Neural cell (in vitro differentiated cells): Measurements from ENCODE around the gene TFPT. TPM values are rescaled to one million over a fixed set of nuclear protein-coding genes. Genes with fewer than 3 reads are reported as not detected.

ENCODE experiments used
- H2AFZ ChIP-seq: fragments of 200-600, 300-800 bp; sonication (generic), shearing (Covaris generic); 2 replicates; pipeline ENCODE4 v1.6.0; 2014; ENCODE audit warnings: low read depth, mild to moderate bottlenecking, antibody characterized with exemption, low read length, moderate library complexity
- H3F3A ChIP-seq: fragments of 200-600 bp; shearing (Covaris generic); 2 replicates; pipeline ENCODE4 v1.6.1; 2016; ENCODE audit warnings: mild to moderate bottlenecking, moderate library complexity, mixed read lengths, antibody characterized with exemption, low read length; ENCODE audit not compliant: insufficient read depth, poor library complexity, severe bottlenecking
- H3K27ac ChIP-seq: fragments of 200-600, 300-800 bp; sonication (generic), shearing (Covaris generic); 2 replicates; pipeline ENCODE4 v1.5.1; 2014; ENCODE audit warnings: mild to moderate bottlenecking, low read length, moderate library complexity
- H3K27me3 ChIP-seq: fragments of 300-800, 200-600 bp; sonication (generic), shearing (Covaris generic); 2 replicates; pipeline ENCODE4 v1.6.0; 2014; ENCODE audit warnings: mild to moderate bottlenecking, low read depth, low read length, moderate library complexity; ENCODE audit not compliant: insufficient read depth
- H3K36me3 ChIP-seq: fragments of 300-800, 200-600 bp; sonication (generic), shearing (Covaris generic); 2 replicates; pipeline ENCODE4 v1.5.1; 2014; ENCODE audit warnings: mild to moderate bottlenecking, antibody characterized with exemption, low read length, moderate library complexity; ENCODE audit not compliant: insufficient read depth
- H3K4me2 ChIP-seq: fragments of 300-800, 200-600 bp; sonication (generic), shearing (Covaris generic); 2 replicates; pipeline ENCODE4 v1.6.0; 2014; ENCODE audit warnings: mild to moderate bottlenecking, low read length
- H3K4me3 ChIP-seq: fragments of 300-800, 200-600 bp; sonication (generic), shearing (Covaris generic); 2 replicates; pipeline ENCODE4 v1.5.1; 2014; ENCODE audit warnings: mild to moderate bottlenecking, low read length, moderate library complexity
- H3K79me2 ChIP-seq: fragments of 200-600 bp; shearing (Covaris generic); replicated peaks from 2 replicates; pipeline ENCODE4 v1.6.0; 2014; ENCODE audit warnings: mild to moderate bottlenecking, low read length, moderate library complexity; ENCODE audit not compliant: insufficient read depth
- H3K9ac ChIP-seq: fragments of 300-800, 200-600 bp; sonication (generic), shearing (Covaris generic); 2 replicates; pipeline ENCODE4 v1.6.1; 2016; ENCODE audit warnings: mild to moderate bottlenecking, low read length, mixed read lengths
- H3K9me2 ChIP-seq: fragments of 200-600 bp; shearing (Covaris generic); 2 replicates; pipeline ENCODE4 v1.6.1; 2016; ENCODE audit warnings: mild to moderate bottlenecking, low read length, mixed read lengths; ENCODE audit not compliant: insufficient read depth
- H3K9me3 ChIP-seq: fragments of 200-600, 300-800 bp; sonication (generic), shearing (Covaris generic); 2 replicates; pipeline ENCODE4 v1.6.1; 2016; ENCODE audit warnings: mild to moderate bottlenecking, mixed run types, low read length, moderate library complexity, mixed read lengths
- H4K20me1 ChIP-seq: fragments of 200-600 bp; shearing (Covaris generic); 2 replicates; pipeline ENCODE4 v1.6.1; 2016; ENCODE audit warnings: mild to moderate bottlenecking, mixed run types; ENCODE audit not compliant: insufficient read depth
- EP300 ChIP-seq: fragments of 450-650 bp; conservative IDR thresholded peaks from 2 replicates; pipeline ENCODE4 v1.6.1; 2014; ENCODE audit warnings: antibody characterized with exemption, mild to moderate bottlenecking, moderate library complexity; ENCODE audit not compliant: poor library complexity, severe bottlenecking
- EZH2 ChIP-seq: fragments of 200-600, 300-800 bp; shearing (Covaris generic), sonication (generic); IDR thresholded peaks from 2 replicates; pipeline ENCODE4 v1.6.1; 2014; ENCODE audit warnings: antibody characterized with exemption, low read length, borderline replicate concordance, mild to moderate bottlenecking; ENCODE audit not compliant: insufficient read depth, poor library complexity, severe bottlenecking
- MXI1 ChIP-seq: fragments of 450-650 bp; conservative IDR thresholded peaks from 2 replicates; pipeline ENCODE4 v1.6.1; 2014; ENCODE audit warnings: antibody characterized with exemption, mild to moderate bottlenecking; ENCODE audit not compliant: poor library complexity, severe bottlenecking
- POLR2AphosphoS5 ChIP-seq: IDR thresholded peaks from 2 replicates; pipeline ENCODE4 v1.6.1; 2012
- RAD21 ChIP-seq: fragments of 450-650 bp; conservative IDR thresholded peaks from 2 replicates; pipeline ENCODE4 v1.6.1; 2014; ENCODE audit warnings: antibody characterized with exemption, mild to moderate bottlenecking, moderate library complexity
- SMC3 ChIP-seq: fragments of 450-650 bp; conservative IDR thresholded peaks from 2 replicates; pipeline ENCODE4 v1.6.1; 2014; ENCODE audit warnings: antibody characterized with exemption, mild to moderate bottlenecking, moderate library complexity; ENCODE audit not compliant: poor library complexity
- TAF1 ChIP-seq: IDR thresholded peaks from 2 replicates; pipeline ENCODE4 v1.6.1; 2012; ENCODE audit warnings: low read depth
- polyA plus RNA-seq: library from polyadenylated mRNA; depleted of rRNA; stranded (reverse); fragments of >200 nt; gene quantifications from 2 replicates; pipeline ENCODE4 v1.2.3, GENCODE V29; 2014
- TF ChIP-seq, protein P1 (sequence below): fragments of 450-650 bp; IDR thresholded peaks from 2 replicates; pipeline ENCODE4 v1.5.1; 2014; ENCODE audit warnings: antibody characterized with exemption, mild to moderate bottlenecking, moderate library complexity; ENCODE audit not compliant: poor library complexity, severe bottlenecking
- TF ChIP-seq, protein P2 (sequence below): IDR thresholded peaks from 2 replicates; pipeline ENCODE4 v1.6.1; 2012; ENCODE audit warnings: borderline replicate concordance

Gene TFPT
- polyA plus RNA-seq, 1 donor from 2014 or later = 24.3 TPM

DNA sequence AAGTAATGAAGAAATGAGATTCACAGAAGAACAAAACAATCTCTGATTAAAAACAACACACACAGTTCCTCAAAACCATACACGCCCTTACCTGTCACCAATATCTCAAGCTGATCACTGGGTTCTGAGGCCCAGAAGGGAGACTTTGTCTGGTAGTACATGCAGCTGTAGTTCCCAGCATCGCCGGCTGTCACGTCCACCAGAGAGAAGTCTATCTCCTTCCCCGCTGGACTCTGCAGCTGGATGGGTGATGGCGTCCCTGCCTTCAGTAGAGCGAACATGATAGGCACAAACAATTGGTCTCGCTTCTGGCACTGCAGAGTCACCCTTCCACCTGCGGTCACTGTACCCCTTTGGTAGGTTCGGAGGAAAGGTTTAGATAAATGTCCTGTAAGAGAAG lies 41.6 kb downstream of the TFPT start:
- Histone ChIP-seq H4K20me1 (no peaks in the 10 kb centered on the region), H3K9ac (no peak overlapping the region), H3K79me2 (no peaks in the 10 kb centered on the region), H3K27ac (no peak overlapping the region), H3K27me3 (no peaks in the 10 kb centered on the region), H3K4me2 (no peak overlapping the region), H3K4me3 (no peak overlapping the region), H3K36me3 (no peaks in the 10 kb centered on the region), H3K9me2 (no peaks in the 10 kb centered on the region), H2AFZ (no peak overlapping the region), H3F3A (no peaks in the 10 kb centered on the region), H3K9me3 (no peaks in the 10 kb centered on the region)
- TF ChIP-seq SMC3 (no peak), POLR2AphosphoS5 (no peak), MXI1 (no peak), TAF1 (no peak), RAD21 (no peak), EZH2 (no peak), EP300 (no peak)
- TF ChIP-seq, protein P1, sequence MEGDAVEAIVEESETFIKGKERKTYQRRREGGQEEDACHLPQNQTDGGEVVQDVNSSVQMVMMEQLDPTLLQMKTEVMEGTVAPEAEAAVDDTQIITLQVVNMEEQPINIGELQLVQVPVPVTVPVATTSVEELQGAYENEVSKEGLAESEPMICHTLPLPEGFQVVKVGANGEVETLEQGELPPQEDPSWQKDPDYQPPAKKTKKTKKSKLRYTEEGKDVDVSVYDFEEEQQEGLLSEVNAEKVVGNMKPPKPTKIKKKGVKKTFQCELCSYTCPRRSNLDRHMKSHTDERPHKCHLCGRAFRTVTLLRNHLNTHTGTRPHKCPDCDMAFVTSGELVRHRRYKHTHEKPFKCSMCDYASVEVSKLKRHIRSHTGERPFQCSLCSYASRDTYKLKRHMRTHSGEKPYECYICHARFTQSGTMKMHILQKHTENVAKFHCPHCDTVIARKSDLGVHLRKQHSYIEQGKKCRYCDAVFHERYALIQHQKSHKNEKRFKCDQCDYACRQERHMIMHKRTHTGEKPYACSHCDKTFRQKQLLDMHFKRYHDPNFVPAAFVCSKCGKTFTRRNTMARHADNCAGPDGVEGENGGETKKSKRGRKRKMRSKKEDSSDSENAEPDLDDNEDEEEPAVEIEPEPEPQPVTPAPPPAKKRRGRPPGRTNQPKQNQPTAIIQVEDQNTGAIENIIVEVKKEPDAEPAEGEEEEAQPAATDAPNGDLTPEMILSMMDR = no peak
- TF ChIP-seq, protein P2, sequence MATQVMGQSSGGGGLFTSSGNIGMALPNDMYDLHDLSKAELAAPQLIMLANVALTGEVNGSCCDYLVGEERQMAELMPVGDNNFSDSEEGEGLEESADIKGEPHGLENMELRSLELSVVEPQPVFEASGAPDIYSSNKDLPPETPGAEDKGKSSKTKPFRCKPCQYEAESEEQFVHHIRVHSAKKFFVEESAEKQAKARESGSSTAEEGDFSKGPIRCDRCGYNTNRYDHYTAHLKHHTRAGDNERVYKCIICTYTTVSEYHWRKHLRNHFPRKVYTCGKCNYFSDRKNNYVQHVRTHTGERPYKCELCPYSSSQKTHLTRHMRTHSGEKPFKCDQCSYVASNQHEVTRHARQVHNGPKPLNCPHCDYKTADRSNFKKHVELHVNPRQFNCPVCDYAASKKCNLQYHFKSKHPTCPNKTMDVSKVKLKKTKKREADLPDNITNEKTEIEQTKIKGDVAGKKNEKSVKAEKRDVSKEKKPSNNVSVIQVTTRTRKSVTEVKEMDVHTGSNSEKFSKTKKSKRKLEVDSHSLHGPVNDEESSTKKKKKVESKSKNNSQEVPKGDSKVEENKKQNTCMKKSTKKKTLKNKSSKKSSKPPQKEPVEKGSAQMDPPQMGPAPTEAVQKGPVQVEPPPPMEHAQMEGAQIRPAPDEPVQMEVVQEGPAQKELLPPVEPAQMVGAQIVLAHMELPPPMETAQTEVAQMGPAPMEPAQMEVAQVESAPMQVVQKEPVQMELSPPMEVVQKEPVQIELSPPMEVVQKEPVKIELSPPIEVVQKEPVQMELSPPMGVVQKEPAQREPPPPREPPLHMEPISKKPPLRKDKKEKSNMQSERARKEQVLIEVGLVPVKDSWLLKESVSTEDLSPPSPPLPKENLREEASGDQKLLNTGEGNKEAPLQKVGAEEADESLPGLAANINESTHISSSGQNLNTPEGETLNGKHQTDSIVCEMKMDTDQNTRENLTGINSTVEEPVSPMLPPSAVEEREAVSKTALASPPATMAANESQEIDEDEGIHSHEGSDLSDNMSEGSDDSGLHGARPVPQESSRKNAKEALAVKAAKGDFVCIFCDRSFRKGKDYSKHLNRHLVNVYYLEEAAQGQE = no peak

GRCh38 chr19:54069470-54069869 lies 46.0 kb downstream of the TFPT start:
- no peaks in the 10 kb centered on the region for H3K27me3 ChIP-seq
- H3K9me2 ChIP-seq = no peaks in the 10 kb centered on the region
- no peak overlapping the region for H3K4me3 ChIP-seq
- no peak overlapping the region for H2AFZ ChIP-seq
- no peak overlapping the region for H3K27ac ChIP-seq
- H3K4me2 ChIP-seq = no peak overlapping the region
- no peaks in the 10 kb centered on the region for H3K9me3 ChIP-seq
- no peaks in the 10 kb centered on the region for H3F3A ChIP-seq
- H3K79me2 ChIP-seq = no peaks in the 10 kb centered on the region
- H4K20me1 ChIP-seq = no peaks in the 10 kb centered on the region
- H3K36me3 ChIP-seq = no peaks in the 10 kb centered on the region
- no peak overlapping the region for H3K9ac ChIP-seq
- TF ChIP-seq EP300 (no peak), MXI1 (no peak), SMC3 (no peak), RAD21 (no peak), TAF1 (no peak), POLR2AphosphoS5 (no peak), EZH2 (no peak)
- TF ChIP-seq, protein P2 = no peak
- TF ChIP-seq, protein P1 = no peak
